HEK293 (cell line): ENCODE results near the gene TTR.

ENCODE experiments used
- CTCF ChIA-PET: fragments of 350-600 bp; formaldehyde crosslinking; extraction: SDS; loops from one replicate; lab custom pipeline; 2021; ENCODE audit warnings: antibody characterized with exemption; lab: Yijun Ruan, JAX
- POLR2A ChIA-PET: fragments of 300-600 bp; formaldehyde crosslinking; extraction: SDS; loops from one replicate; lab custom pipeline; 2020; ENCODE audit warnings: antibody characterized with exemption, inconsistent platforms; lab: Yijun Ruan, JAX
- H3K27ac ChIP-seq: fragments of 200-500 bp; sonication (Bioruptor generic); 2 replicates; pipeline ENCODE4 v1.5.1; 2014; ENCODE audit warnings: low read depth, low read length, control low read depth, inconsistent platforms; ENCODE audit errors: extremely low read depth
- H3K36me3 ChIP-seq, 2 experiments: fragments of 200-500 bp in 1 of 2; sonication (Bioruptor generic) in 1 of 2; 1 replicate in 1 of 2; 2 replicates in 1 of 2; pipeline ENCODE4 v1.5.1; 2014 to 2017; ENCODE audit warnings: inconsistent platforms in 2 of 2, low read length in 2 of 2; ENCODE audit not compliant: control insufficient read depth in 2 of 2, insufficient read depth in 1 of 2
- H3K4me1 ChIP-seq: fragments of 200-500 bp; sonication (Bioruptor generic); 2 replicates; pipeline ENCODE4 v1.5.1; 2014; ENCODE audit warnings: mild to moderate bottlenecking, low read length, inconsistent platforms; ENCODE audit not compliant: control insufficient read depth, insufficient read depth
- H3K4me3 ChIP-seq: 2 replicates; pipeline ENCODE4 v1.5.1; 2011; ENCODE audit warnings: low read depth, mild to moderate bottlenecking, control low read depth, low read length, moderate library complexity
- H3K9me3 ChIP-seq: fragments of 200-500 bp; sonication (Bioruptor generic); 2 replicates; pipeline ENCODE4 v1.5.1; 2014; ENCODE audit warnings: low read depth, low read length, inconsistent platforms; ENCODE audit not compliant: control insufficient read depth, insufficient read depth
- FEZF1 ChIP-seq: fragments of 450-650 bp; formaldehyde crosslinking; IDR thresholded peaks from 2 replicates; pipeline ENCODE4 v1.5.1; 2016; ENCODE audit warnings: missing biosample characterization, missing genetic modification characterization
- PRDM1 ChIP-seq: fragments of 450-650 bp; formaldehyde crosslinking; IDR thresholded peaks from 2 replicates; pipeline ENCODE4; 2016; ENCODE audit warnings: missing biosample characterization, missing genetic modification characterization
- YY2 ChIP-seq: fragments of 450-650 bp; formaldehyde crosslinking; IDR thresholded peaks from 2 replicates; pipeline ENCODE4 v1.5.1; 2016; ENCODE audit warnings: missing biosample characterization, missing genetic modification characterization
- ZBTB20 ChIP-seq: fragments of 450-650 bp; formaldehyde crosslinking; IDR thresholded peaks from 2 replicates; pipeline ENCODE4 v1.5.1; 2016; ENCODE audit warnings: missing biosample characterization, missing genetic modification characterization
- ZFP37 ChIP-seq: fragments of 450-650 bp; formaldehyde crosslinking; IDR thresholded peaks from 2 replicates; pipeline ENCODE4 v1.5.1; 2016; ENCODE audit warnings: missing biosample characterization, missing genetic modification characterization
- ZIC2 ChIP-seq: fragments of 450-650 bp; formaldehyde crosslinking; IDR thresholded peaks from 2 replicates; pipeline ENCODE4 v1.5.1; 2016; ENCODE audit warnings: missing biosample characterization, missing genetic modification characterization
- ZNF133 ChIP-seq: fragments of 450-650 bp; formaldehyde crosslinking; IDR thresholded peaks from 2 replicates; pipeline ENCODE4 v1.5.1; 2016; ENCODE audit warnings: missing biosample characterization, missing genetic modification characterization
- ZNF140 ChIP-seq: fragments of 450-650 bp; formaldehyde crosslinking; IDR thresholded peaks from 2 replicates; pipeline ENCODE4 v1.5.1; 2016; ENCODE audit warnings: missing biosample characterization, missing genetic modification characterization
- ZNF155 ChIP-seq: fragments of 450-650 bp; formaldehyde crosslinking; IDR thresholded peaks from 2 replicates; pipeline ENCODE4 v1.5.1; 2016; ENCODE audit warnings: missing biosample characterization, missing genetic modification characterization
- ZNF16 ChIP-seq: fragments of 450-650 bp; formaldehyde crosslinking; IDR thresholded peaks from 2 replicates; pipeline ENCODE4 v1.5.1; 2016; ENCODE audit warnings: low read depth, missing biosample characterization, missing genetic modification characterization
- ZNF174 ChIP-seq: fragments of 450-650 bp; formaldehyde crosslinking; IDR thresholded peaks from 2 replicates; pipeline ENCODE4 v1.5.0; 2017; ENCODE audit warnings: missing biosample characterization, mild to moderate bottlenecking, missing genetic modification characterization
- ZNF274 ChIP-seq, 2 experiments: fragments of 200-500 bp in 1 of 2; fragments of 450-650 bp in 1 of 2; sonication (Bioruptor generic) in 1 of 2; formaldehyde crosslinking in 1 of 2; IDR thresholded peaks; 2 replicates each; pipeline versions ENCODE4 v1.5.1 to v1.6.1; 2014 to 2016; ENCODE audit warnings: borderline replicate concordance in 1 of 2, inconsistent platforms in 1 of 2, low read length in 1 of 2, missing biosample characterization in 1 of 2, missing genetic modification characterization in 1 of 2
- ZNF366 ChIP-seq: fragments of 450-650 bp; formaldehyde crosslinking; conservative IDR thresholded peaks from 2 replicates; pipeline ENCODE4 v1.5.1; 2016; ENCODE audit warnings: missing biosample characterization, missing genetic modification characterization
- ZNF391 ChIP-seq: fragments of 450-650 bp; formaldehyde crosslinking; IDR thresholded peaks from 2 replicates; pipeline ENCODE4 v1.5.1; 2016; ENCODE audit warnings: low read depth, missing biosample characterization, missing genetic modification characterization, borderline replicate concordance
- ZNF549 ChIP-seq: fragments of 450-650 bp; IDR thresholded peaks from 2 replicates; pipeline ENCODE4 v1.5.1; 2018; ENCODE audit warnings: missing biosample characterization, missing genetic modification characterization, mild to moderate bottlenecking, inconsistent platforms, moderate library complexity
- ZNF571 ChIP-seq: fragments of 450-650 bp; formaldehyde crosslinking; IDR thresholded peaks from 2 replicates; pipeline ENCODE4 v1.5.0; 2017; ENCODE audit warnings: missing biosample characterization, missing genetic modification characterization
- ZNF624 ChIP-seq: fragments of 450-650 bp; formaldehyde crosslinking; IDR thresholded peaks from 2 replicates; pipeline ENCODE4 v1.5.1; 2017; ENCODE audit warnings: missing biosample characterization, missing genetic modification characterization
- ZNF629 ChIP-seq: fragments of 450-650 bp; formaldehyde crosslinking; IDR thresholded peaks from 2 replicates; pipeline ENCODE4 v1.5.1; 2017; ENCODE audit warnings: missing biosample characterization, missing genetic modification characterization
- ZNF707 ChIP-seq: fragments of 450-650 bp; formaldehyde crosslinking; IDR thresholded peaks from 2 replicates; pipeline ENCODE4 v1.5.1; 2016; ENCODE audit warnings: missing biosample characterization, missing genetic modification characterization
- ZNF76 ChIP-seq: fragments of 450-650 bp; formaldehyde crosslinking; IDR thresholded peaks from 2 replicates; pipeline ENCODE4; 2016; ENCODE audit warnings: low read depth, missing biosample characterization, missing genetic modification characterization, borderline replicate concordance
- ZNF843 ChIP-seq: fragments of 450-650 bp; formaldehyde crosslinking; IDR thresholded peaks from 2 replicates; pipeline ENCODE4 v1.5.1; 2016; ENCODE audit warnings: missing biosample characterization, missing genetic modification characterization
- TF ChIP-seq, protein P1 (sequence below): fragments of 450-650 bp; formaldehyde crosslinking; IDR thresholded peaks from 2 replicates; pipeline ENCODE4 v1.5.1; 2016; ENCODE audit warnings: missing biosample characterization, missing genetic modification characterization
- TF ChIP-seq, protein P2 (sequence below): fragments of 450-650 bp; formaldehyde crosslinking; IDR thresholded peaks from 2 replicates; pipeline ENCODE4 v1.5.1; 2016; ENCODE audit warnings: missing biosample characterization, missing genetic modification characterization
- TF ChIP-seq, protein P3 (sequence below): fragments of 450-650 bp; formaldehyde crosslinking; IDR thresholded peaks from 2 replicates; pipeline ENCODE4 v1.5.1; 2017; ENCODE audit warnings: missing biosample characterization, missing genetic modification characterization
- TF ChIP-seq, protein P4 (sequence below): fragments of 450-650 bp; formaldehyde crosslinking; IDR thresholded peaks from 2 replicates; pipeline ENCODE4 v1.5.1; 2017; ENCODE audit warnings: missing biosample characterization, missing genetic modification characterization

The TTR gene

DNA sequence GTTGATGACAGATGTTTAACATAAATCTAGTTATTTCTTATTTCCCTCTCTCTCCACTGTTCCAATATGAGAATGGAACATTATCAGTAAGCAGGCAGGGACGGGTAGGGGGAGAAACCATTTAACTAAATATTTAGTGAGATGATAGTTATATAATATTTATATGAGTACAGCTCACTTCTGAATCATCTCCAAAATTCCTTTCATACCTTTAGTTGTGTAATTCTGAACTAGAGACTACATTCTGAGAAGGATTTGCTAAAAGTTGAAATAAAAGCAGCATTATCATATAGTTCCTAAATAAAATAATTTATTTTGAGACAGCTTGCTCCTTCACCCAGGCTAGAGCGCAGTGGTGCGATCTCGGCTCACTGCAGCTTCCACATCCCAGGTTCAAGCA lies 51.3 kb downstream of the TTR start:
- POLR2A ChIA-PET, result no interaction called here
- Histone ChIP-seq H3K4me1 (peaks cover 8% of the 10 kb centered on the region), H3K27ac (no peak overlapping the region), H3K4me3 (no peak overlapping the region), H3K36me3 (peaks cover 0 to 8% of the 10 kb centered on the region in 2 experiments; a peak in 1 of 3 replicates), H3K9me3 (no peaks in the 10 kb centered on the region)
- CTCF ChIA-PET, result no interaction called here
- TF ChIP-seq ZNF366 (tag by site-specific recombination), result no peak

DNA sequence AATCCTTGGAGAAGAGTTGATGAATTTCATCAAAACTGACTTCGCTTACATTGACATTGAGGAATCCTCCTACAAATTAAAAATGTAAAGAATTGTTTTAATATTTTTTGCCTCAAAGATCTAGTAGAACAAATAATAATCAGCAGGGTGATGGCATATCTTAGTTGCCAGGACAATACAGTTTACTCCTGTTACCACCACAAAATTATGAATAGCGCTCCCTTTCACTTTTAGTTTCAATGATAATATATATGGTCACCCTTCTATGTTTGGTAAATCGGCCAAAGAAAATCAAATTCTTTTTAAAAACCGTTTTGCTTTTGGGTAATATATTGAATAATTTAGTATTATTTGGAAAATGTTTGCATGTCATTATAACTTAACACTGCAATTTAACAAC lies 53.7 kb downstream of the TTR start:
- ChIA-PET CTCF (interaction anchor here (0.5 kb wide), 1 partner anchor 16 kb away, joined by 3 read pairs; no protein-coding TSS in a partner anchor), POLR2A (no interaction called here)
- Histone ChIP-seq H3K9me3 (no peaks in the 10 kb centered on the region), H3K36me3 (no peaks in the 10 kb centered on the region), H3K4me3 (no peak overlapping the region), H3K27ac (no peak overlapping the region), H3K4me1 (peaks cover 11% of the 10 kb centered on the region)
- TF ChIP-seq, protein P1, sequence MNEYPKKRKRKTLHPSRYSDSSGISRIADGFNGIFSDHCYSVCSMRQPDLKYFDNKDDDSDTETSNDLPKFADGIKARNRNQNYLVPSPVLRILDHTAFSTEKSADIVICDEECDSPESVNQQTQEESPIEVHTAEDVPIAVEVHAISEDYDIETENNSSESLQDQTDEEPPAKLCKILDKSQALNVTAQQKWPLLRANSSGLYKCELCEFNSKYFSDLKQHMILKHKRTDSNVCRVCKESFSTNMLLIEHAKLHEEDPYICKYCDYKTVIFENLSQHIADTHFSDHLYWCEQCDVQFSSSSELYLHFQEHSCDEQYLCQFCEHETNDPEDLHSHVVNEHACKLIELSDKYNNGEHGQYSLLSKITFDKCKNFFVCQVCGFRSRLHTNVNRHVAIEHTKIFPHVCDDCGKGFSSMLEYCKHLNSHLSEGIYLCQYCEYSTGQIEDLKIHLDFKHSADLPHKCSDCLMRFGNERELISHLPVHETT, result no peak
- TF ChIP-seq, protein P2, sequence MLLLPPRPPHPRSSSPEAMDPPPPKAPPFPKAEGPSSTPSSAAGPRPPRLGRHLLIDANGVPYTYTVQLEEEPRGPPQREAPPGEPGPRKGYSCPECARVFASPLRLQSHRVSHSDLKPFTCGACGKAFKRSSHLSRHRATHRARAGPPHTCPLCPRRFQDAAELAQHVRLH, result no peak
- TF ChIP-seq ZBTB20 (tag by site-specific recombination) (no peak), ZNF16 (tag by site-specific recombination) (no peak), ZNF571 (tag by site-specific recombination) (no peak), ZNF274 (IDR thresholded peaks at IDR 0.05; ENCODE audit: low read length) (no peak), ZNF274 (tag by site-specific recombination; IDR thresholded peaks at IDR 0.05; ENCODE audit: borderline replicate concordance) (no peak), ZNF391 (no peak), ZNF707 (tag by site-specific recombination) (no peak), ZNF624 (tag by site-specific recombination) (no peak), ZNF76 (no peak)

DNA sequence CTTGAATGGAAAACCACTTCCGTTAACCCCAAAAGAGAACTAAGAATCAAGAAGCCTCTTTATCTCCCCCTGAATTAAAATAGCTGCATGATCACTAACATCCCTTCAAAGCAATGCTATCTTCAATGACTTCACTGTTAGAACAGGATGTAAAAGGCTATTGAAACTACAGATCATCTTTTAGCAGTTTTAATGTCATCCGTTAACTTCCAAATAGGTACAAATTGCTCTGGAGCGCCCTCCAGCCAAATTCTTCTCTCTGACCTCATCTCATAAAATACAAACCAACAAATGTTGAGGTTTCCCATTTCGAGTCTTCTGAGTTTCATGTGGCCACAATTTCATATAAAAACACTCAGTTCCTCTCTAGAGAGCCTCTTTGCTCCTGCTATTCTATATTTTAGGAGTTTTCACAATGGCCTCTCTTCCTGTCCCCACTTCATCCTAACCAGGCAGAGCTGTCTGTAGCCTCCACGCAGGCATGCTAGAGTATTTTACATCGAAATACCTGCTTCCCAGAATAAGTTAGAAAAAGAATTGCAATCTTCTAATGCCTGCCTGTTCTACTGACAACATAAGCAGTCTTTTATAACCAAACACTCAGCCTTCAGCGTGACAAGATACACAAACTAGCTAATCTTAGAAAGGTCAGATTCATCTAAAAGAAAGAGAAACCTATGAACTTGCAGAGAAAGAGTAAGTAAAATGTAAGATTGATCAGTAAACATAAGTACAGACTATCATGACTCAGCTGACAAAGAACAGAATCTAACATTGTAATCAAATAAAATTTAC lies 54.9 kb downstream of the TTR start:
- Histone ChIP-seq H3K4me1 (peaks cover 11% of the 10 kb centered on the region), H3K36me3 (no peaks in the 10 kb centered on the region), H3K4me3 (no peak overlapping the region), H3K9me3 (no peaks in the 10 kb centered on the region), H3K27ac (no peak overlapping the region)
- TF ChIP-seq YY2 (tag by site-specific recombination) (no peak), FEZF1 (peak; percentile 63), ZIC2 (tag by site-specific recombination) (no peak), ZNF274 (IDR thresholded peaks at IDR 0.05; ENCODE audit: low read length) (no peak), ZNF274 (tag by site-specific recombination; IDR thresholded peaks at IDR 0.05; ENCODE audit: borderline replicate concordance) (no peak), ZNF140 (tag by site-specific recombination) (no peak), ZNF549 (0 out of 2 replicates have a peak, but pooled peaks have one; percentile 22), ZNF133 (tag by site-specific recombination) (no peak), ZNF843 (peak; percentile 71), ZFP37 (tag by site-specific recombination) (no peak), ZNF155 (tag by site-specific recombination) (no peak), PRDM1 (tag by site-specific recombination) (0 out of 2 replicates have a peak, but pooled peaks have one; percentile 11), ZNF629 (tag by site-specific recombination) (peak; percentile 55), ZNF174 (tag by site-specific recombination) (no peak)
- TF ChIP-seq, protein P2, result no peak
- TF ChIP-seq, protein P3, sequence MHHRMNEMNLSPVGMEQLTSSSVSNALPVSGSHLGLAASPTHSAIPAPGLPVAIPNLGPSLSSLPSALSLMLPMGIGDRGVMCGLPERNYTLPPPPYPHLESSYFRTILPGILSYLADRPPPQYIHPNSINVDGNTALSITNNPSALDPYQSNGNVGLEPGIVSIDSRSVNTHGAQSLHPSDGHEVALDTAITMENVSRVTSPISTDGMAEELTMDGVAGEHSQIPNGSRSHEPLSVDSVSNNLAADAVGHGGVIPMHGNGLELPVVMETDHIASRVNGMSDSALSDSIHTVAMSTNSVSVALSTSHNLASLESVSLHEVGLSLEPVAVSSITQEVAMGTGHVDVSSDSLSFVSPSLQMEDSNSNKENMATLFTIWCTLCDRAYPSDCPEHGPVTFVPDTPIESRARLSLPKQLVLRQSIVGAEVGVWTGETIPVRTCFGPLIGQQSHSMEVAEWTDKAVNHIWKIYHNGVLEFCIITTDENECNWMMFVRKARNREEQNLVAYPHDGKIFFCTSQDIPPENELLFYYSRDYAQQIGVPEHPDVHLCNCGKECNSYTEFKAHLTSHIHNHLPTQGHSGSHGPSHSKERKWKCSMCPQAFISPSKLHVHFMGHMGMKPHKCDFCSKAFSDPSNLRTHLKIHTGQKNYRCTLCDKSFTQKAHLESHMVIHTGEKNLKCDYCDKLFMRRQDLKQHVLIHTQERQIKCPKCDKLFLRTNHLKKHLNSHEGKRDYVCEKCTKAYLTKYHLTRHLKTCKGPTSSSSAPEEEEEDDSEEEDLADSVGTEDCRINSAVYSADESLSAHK (tag by site-specific recombination), result peak; percentile 92
- TF ChIP-seq, protein P4, sequence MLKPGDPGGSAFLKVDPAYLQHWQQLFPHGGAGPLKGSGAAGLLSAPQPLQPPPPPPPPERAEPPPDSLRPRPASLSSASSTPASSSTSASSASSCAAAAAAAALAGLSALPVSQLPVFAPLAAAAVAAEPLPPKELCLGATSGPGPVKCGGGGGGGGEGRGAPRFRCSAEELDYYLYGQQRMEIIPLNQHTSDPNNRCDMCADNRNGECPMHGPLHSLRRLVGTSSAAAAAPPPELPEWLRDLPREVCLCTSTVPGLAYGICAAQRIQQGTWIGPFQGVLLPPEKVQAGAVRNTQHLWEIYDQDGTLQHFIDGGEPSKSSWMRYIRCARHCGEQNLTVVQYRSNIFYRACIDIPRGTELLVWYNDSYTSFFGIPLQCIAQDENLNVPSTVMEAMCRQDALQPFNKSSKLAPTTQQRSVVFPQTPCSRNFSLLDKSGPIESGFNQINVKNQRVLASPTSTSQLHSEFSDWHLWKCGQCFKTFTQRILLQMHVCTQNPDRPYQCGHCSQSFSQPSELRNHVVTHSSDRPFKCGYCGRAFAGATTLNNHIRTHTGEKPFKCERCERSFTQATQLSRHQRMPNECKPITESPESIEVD (tag by site-specific recombination), result peak; percentile 83
- ChIA-PET CTCF (interaction anchor here (0.6 to 1.3 kb wide), 6 partner anchors 15 to 141 kb away, joined by 3 to 4 read pairs (median 3); no protein-coding TSS in a partner anchor), POLR2A (no interaction called here)
